Epithelial cell of proximal tubule (primary cell): ENCODE results near the gene FBXO45. TPM values are rescaled to one million over a fixed set of nuclear protein-coding genes. Genes with fewer than 3 reads are reported as not detected.
"Not testable (repeated sequence)": the region's sequence is repeated elsewhere in the genome, so short reads cannot be mapped to it uniquely, and the experiment has no call there.

Source experiments
- DNase-seq: peaks from one replicate; pipeline ENCODE4 v3.0.0-alpha.2; 2011; ENCODE audit warnings: low read depth
- H3K4me3 ChIP-seq: 2 replicates; pipeline ENCODE4 v1.5.1; 2011; ENCODE audit warnings: low read depth, mild to moderate bottlenecking, low read length
- total RNA-seq: library from RNA; depleted of rRNA; stranded (reverse); fragments of >200 nt; gene quantifications from 2 replicates; pipeline ENCODE4 v1.2.3, GENCODE V29; 2015
- TF ChIP-seq, protein P1 (sequence below): conservative IDR thresholded peaks from 2 replicates; pipeline ENCODE4 v1.5.1; 2012; ENCODE audit warnings: low read depth, mild to moderate bottlenecking, low read length

Gene FBXO45
- total RNA-seq, 1 donor from 2014 or later, result 7.8 TPM

DNA sequence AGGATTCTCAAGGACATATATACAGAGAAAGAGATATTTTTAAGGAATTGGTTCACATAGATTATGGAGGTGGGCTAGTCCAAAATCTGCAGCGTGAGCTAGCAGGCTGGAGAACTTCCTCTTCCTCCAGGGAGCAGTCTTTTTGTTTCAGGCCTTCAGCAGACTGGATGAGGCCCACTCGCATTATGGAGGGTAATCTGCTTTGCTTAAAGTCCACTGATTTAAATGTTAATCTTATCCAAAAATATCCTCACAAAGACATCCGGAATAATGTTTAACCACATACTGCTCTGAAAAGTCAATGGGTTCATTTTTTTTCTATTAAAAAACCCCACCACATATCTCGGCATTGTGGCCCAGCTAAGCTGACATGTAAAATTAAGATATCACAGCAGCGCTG, 48.8 kb downstream of the FBXO45 start:
- TF ChIP-seq, protein P1, sequence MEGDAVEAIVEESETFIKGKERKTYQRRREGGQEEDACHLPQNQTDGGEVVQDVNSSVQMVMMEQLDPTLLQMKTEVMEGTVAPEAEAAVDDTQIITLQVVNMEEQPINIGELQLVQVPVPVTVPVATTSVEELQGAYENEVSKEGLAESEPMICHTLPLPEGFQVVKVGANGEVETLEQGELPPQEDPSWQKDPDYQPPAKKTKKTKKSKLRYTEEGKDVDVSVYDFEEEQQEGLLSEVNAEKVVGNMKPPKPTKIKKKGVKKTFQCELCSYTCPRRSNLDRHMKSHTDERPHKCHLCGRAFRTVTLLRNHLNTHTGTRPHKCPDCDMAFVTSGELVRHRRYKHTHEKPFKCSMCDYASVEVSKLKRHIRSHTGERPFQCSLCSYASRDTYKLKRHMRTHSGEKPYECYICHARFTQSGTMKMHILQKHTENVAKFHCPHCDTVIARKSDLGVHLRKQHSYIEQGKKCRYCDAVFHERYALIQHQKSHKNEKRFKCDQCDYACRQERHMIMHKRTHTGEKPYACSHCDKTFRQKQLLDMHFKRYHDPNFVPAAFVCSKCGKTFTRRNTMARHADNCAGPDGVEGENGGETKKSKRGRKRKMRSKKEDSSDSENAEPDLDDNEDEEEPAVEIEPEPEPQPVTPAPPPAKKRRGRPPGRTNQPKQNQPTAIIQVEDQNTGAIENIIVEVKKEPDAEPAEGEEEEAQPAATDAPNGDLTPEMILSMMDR, result no peak
- no peak for DNase-seq
- H3K4me3 ChIP-seq, result no peak overlapping the region

DNA sequence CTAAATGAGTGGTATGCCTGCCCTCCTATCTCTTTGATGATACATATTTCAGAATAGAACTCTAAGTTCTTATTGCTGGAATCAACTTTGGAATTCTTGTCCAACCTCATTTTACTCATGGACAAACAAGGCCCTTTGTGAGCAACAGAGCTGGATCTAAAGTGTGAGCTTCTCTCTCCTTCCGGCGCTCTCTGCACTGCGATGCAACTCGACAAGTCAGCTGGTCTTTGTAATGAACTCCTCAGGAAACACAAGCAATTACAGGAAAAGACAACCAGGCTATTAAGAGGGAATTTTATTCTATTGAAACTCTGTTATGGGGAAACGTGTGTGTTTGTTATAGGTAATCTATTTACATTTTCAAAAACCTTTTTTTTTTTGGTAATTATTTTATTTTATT, 50.8 kb downstream of the FBXO45 start:
- TF ChIP-seq, protein P1, result no peak
- H3K4me3 ChIP-seq, result no peak overlapping the region
- no peak for DNase-seq

DNA sequence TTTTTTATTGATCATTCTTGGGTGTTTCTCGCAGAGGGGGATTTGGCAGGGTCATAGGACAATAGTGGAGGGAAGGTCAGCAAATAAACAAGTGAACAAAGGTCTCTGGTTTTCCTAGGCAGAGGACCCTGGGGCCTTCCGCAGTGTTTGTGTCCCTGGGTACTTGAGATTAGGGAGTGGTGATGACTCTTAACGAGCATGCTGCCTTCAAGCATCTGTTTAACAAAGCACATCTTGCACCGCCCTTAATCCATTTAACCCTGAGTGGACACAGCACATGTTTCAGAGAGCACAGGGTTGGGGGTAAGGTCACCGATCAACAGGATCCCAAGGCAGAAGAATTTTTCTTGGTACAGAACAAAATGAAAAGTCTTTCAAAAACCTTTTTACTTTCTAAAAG, 51.2 kb downstream of the FBXO45 start:
- DNase-seq, H3K4me3 ChIP-seq: not testable (repeated sequence)

DNA sequence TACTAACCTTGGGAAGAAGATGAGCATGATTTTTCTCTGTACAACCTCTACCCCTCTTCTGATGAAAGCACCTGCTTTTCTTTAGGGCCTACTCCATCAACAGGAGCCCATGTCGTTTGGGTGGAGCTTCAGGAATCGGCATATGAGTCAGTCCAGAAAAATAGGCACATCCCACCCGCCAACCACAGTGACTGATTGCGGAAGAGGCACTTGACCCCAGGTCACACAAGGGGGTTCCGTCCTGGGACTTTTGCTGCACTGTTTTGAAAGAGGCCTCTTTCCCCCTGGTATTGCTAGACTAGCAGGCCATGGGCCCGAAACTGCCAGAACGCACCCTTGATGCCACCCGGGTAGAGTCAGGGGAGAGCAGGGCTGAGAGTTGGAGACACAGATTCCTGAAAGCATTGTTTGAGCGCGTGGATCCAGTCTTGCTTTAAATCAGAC, 51.7 kb downstream of the FBXO45 start:
- TF ChIP-seq, protein P1, result no peak
- no peak overlapping the region for H3K4me3 ChIP-seq
- no peak for DNase-seq

- TF ChIP-seq, protein P1, result no peak
- H3K4me3 ChIP-seq, result no peak overlapping the region
- no peak for DNase-seq
Measured at GRCh38 chr3:196620684-196621083, 52.2 kb downstream of the FBXO45 start.

DNA sequence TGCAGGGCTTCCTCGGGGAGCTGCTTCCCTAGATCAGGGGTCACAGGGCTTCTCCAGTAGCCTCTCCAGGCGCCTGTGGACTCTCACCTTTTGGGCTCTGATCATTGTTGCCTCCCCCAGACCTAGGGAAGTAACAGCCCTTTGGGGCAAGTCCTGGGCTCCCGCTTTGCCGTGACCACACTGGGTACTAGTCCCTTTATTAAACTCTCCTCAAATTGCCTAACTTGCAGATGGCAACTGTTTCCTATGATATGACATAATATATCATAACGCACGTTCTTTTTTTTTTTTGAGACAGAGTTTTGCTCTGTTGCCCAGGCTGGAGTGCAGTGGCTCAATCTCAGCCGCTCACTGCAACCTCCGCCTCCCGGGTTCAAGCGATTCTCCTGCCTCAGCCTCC, 53.2 kb downstream of the FBXO45 start:
- no peak overlapping the region for H3K4me3 ChIP-seq
- TF ChIP-seq, protein P1, result no peak
- no peak for DNase-seq

- no peak for DNase-seq
- no peak overlapping the region for H3K4me3 ChIP-seq
- TF ChIP-seq, protein P1, result no peak
Measured at GRCh38 chr3:196624067-196624790, 55.8 kb downstream of the FBXO45 start.
